ENCODE data around the gene CREG2.

The CREG2 gene, protein sequence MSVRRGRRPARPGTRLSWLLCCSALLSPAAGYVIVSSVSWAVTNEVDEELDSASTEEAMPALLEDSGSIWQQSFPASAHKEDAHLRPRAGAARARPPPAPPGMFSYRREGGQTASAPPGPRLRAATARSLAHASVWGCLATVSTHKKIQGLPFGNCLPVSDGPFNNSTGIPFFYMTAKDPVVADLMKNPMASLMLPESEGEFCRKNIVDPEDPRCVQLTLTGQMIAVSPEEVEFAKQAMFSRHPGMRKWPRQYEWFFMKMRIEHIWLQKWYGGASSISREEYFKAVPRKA

DNA sequence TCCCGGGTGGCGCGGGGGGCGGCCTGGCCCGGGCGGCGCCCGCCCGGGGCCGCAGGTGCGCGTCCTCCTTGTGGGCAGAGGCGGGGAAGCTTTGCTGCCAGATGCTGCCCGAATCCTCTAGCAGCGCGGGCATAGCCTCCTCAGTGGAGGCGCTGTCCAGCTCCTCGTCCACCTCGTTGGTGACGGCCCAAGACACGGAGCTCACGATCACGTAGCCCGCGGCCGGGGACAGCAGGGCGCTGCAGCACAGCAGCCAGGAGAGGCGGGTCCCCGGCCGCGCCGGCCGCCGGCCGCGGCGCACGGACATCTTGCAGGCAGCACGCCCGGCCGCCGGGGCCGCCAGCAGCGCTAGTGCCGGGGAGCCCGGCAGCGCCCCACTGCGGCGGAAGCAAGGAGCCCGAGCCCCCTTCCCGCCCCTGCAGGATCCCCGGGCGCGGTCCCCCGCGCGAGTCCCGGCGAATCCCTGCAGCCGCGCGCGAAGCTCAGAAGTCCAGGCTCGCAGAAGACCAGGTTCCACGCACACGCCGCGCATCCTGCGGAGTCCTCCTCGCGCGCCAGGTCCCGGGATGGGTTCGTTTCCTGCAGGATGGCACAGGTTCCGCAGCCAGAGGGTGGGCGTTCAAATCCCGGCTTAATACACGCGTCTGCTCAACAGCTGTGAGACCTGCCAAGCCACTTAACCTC is at the start of gene CREG2:
Gene CREG2, minus strand, starts transcription at position 353 of the 684 bp plus-strand sequence. Its CDS starts 46 bp downstream, at position 307.
- Histone ChIP-seq H3K27me3 (replicated peaks; ENCODE audit: insufficient read depth, low read length) (no peaks in the 10 kb centered on the region), H3K4me3 (ENCODE audit: low read length) (no peak within 1 kb of the TSS), H3K36me3 (replicated peaks; ENCODE audit: insufficient read depth, low read length) (no peaks in the 10 kb centered on the region), H3K9me3 (replicated peaks; ENCODE audit: insufficient read depth, low read length) (no peaks in the 10 kb centered on the region), H3K9me2 (replicated peaks; ENCODE audit: insufficient read depth, low read length) (no peaks in the 10 kb centered on the region), H4K20me1 (ENCODE audit: insufficient read depth, low read length) (no peaks in the 10 kb centered on the region), H2AFZ (ENCODE audit: low read length) (no peak within 1 kb of the TSS), H3K27ac (ENCODE audit: low read length) (no peak within 1 kb of the TSS), H3K4me1 (ENCODE audit: low read length) (no peaks in the 10 kb centered on the region), H3K9ac (ENCODE audit: low read length) (no peak within 1 kb of the TSS), H3K79me2 (ENCODE audit: low read length) (no peaks in the 10 kb centered on the region), H3K4me2 (ENCODE audit: low read depth, low read length) (no peak within 1 kb of the TSS), H3F3A (ENCODE audit: insufficient read depth, low read length) (no peaks in the 10 kb centered on the region)
- DNase-seq = no peak
- TF ChIP-seq, protein P1, sequence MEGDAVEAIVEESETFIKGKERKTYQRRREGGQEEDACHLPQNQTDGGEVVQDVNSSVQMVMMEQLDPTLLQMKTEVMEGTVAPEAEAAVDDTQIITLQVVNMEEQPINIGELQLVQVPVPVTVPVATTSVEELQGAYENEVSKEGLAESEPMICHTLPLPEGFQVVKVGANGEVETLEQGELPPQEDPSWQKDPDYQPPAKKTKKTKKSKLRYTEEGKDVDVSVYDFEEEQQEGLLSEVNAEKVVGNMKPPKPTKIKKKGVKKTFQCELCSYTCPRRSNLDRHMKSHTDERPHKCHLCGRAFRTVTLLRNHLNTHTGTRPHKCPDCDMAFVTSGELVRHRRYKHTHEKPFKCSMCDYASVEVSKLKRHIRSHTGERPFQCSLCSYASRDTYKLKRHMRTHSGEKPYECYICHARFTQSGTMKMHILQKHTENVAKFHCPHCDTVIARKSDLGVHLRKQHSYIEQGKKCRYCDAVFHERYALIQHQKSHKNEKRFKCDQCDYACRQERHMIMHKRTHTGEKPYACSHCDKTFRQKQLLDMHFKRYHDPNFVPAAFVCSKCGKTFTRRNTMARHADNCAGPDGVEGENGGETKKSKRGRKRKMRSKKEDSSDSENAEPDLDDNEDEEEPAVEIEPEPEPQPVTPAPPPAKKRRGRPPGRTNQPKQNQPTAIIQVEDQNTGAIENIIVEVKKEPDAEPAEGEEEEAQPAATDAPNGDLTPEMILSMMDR (IDR thresholded peaks at IDR 0.05; ENCODE audit: low read length) = no peak
- TF ChIP-seq EZH2phosphoT487 (IDR thresholded peaks at IDR 0.05; ENCODE audit: low read length) (no peak), EZH2 (optimal IDR thresholded peaks at IDR 0.05; ENCODE audit: low read depth, low read length) (no peak)

DNA sequence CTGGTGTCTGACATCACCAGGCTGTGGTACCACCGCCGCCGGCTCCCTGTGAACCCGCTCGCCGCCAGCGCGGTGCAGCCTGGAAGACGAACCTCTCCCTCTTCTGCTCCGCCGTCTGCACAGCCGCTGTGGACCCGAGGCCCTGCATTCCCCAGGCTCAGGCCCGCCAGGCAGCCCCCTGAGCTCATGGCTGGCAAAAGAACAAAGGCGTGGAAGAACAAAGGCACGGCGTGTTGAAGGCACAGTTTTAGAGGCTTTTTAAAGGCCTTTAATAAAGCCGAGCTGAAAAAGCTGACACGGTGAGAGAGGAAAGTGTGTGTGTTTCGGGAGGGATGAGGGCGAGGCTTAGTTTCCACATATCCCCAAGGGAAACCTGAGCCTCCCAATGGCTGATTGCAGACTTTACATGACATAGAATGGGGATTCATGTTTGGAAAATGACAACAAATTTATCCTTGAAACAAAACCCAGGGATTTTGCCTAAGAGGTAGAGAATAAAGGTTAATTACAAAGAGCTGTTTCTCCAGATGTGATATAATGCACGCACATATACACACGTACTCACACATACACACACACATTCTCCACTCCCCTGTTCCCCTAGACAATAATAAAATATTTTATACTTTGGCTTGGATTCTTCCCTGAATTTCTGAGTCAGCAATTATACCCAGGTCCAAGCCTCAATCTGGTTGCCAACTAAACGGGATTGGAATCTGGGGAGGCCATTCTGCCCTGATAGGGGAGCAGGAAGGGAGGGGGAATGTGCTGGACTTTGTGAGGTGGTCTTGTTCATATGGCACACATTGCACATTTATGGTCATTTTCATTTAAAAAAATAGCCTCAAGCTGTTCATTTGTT is 47.9 kb upstream of the CREG2 start:
- Histone ChIP-seq H3K9me3 (replicated peaks; ENCODE audit: insufficient read depth, low read length) (no peaks in the 10 kb centered on the region), H3K79me2 (ENCODE audit: low read length) (no peaks in the 10 kb centered on the region), H3K4me1 (ENCODE audit: low read length) (no peaks in the 10 kb centered on the region), H3K9me2 (replicated peaks; ENCODE audit: insufficient read depth, low read length) (no peaks in the 10 kb centered on the region), H2AFZ (ENCODE audit: low read length) (no peak overlapping the region), H3K27ac (ENCODE audit: low read length) (no peak overlapping the region), H4K20me1 (ENCODE audit: insufficient read depth, low read length) (no peaks in the 10 kb centered on the region), H3K27me3 (replicated peaks; ENCODE audit: insufficient read depth, low read length) (no peaks in the 10 kb centered on the region), H3K4me2 (ENCODE audit: low read depth, low read length) (no peak overlapping the region), H3K36me3 (replicated peaks; ENCODE audit: insufficient read depth, low read length) (no peaks in the 10 kb centered on the region), H3K4me3 (ENCODE audit: low read length) (no peak overlapping the region), H3K9ac (ENCODE audit: low read length) (no peak overlapping the region), H3F3A (ENCODE audit: insufficient read depth, low read length) (no peaks in the 10 kb centered on the region)
- TF ChIP-seq, protein P1 (IDR thresholded peaks at IDR 0.05; ENCODE audit: low read length) = no peak
- no peak for TF ChIP-seq EZH2phosphoT487 (IDR thresholded peaks at IDR 0.05; ENCODE audit: low read length)
- TF ChIP-seq EZH2 (optimal IDR thresholded peaks at IDR 0.05; ENCODE audit: low read depth, low read length) = no peak
- DNase-seq = no peak

DNA sequence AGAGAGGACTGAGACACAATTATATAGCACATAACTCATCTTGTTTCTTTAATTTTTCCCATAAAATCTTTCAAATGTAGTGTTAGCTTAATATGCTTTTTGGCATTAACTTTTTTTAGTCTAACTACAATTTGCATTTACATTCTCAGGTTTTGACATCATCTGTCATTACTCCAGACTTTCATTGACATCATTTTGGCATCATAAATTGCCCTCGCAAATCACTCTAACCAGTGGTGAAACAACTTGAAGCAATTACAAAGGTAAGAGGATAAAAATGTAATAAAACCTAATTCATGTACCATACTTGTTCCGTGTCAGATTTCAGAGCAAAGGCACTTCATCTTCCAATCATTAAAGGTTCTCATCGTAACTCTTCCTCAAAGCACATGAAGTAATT is 46.2 kb upstream of the CREG2 start:
- Histone ChIP-seq H4K20me1 (ENCODE audit: insufficient read depth, low read length) (no peaks in the 10 kb centered on the region), H3K36me3 (replicated peaks; ENCODE audit: insufficient read depth, low read length) (no peaks in the 10 kb centered on the region), H3K79me2 (ENCODE audit: low read length) (no peaks in the 10 kb centered on the region), H3K9ac (ENCODE audit: low read length) (no peak overlapping the region), H3K27me3 (replicated peaks; ENCODE audit: insufficient read depth, low read length) (no peaks in the 10 kb centered on the region), H2AFZ (ENCODE audit: low read length) (no peak overlapping the region), H3K9me3 (replicated peaks; ENCODE audit: insufficient read depth, low read length) (no peaks in the 10 kb centered on the region), H3K4me3 (ENCODE audit: low read length) (no peak overlapping the region), H3K9me2 (replicated peaks; ENCODE audit: insufficient read depth, low read length) (no peaks in the 10 kb centered on the region), H3K4me2 (ENCODE audit: low read depth, low read length) (no peak overlapping the region), H3K27ac (ENCODE audit: low read length) (no peak overlapping the region), H3F3A (ENCODE audit: insufficient read depth, low read length) (no peaks in the 10 kb centered on the region), H3K4me1 (ENCODE audit: low read length) (no peaks in the 10 kb centered on the region)
- TF ChIP-seq, protein P1 (IDR thresholded peaks at IDR 0.05; ENCODE audit: low read length) = no peak
- TF ChIP-seq EZH2phosphoT487 (IDR thresholded peaks at IDR 0.05; ENCODE audit: low read length) (no peak), EZH2 (optimal IDR thresholded peaks at IDR 0.05; ENCODE audit: low read depth, low read length) (no peak)
- no peak for DNase-seq
